Subcutaneous abdominal adipose tissue (tissue), 5 donors: ENCODE results near the gene LAMA1.
A peak's percentile ranks its signal among the peaks of the same experiment; 100 is the strongest.

Experiments used
- H3K27ac ChIP-seq: one replicate; pipeline ENCODE4 v1.7.0; 2013; ENCODE audit warnings: low read depth, mild to moderate bottlenecking, inconsistent platforms, low read length, moderate library complexity
- H3K27me3 ChIP-seq, 5 donors: one replicate each; pipeline ENCODE4 v1.7.0; 2013; ENCODE audit warnings: low read length in 5 of 5, inconsistent platforms in 1 of 5; ENCODE audit not compliant: control insufficient read depth in 5 of 5, insufficient read depth in 4 of 5
- H3K36me3 ChIP-seq, 5 donors: one replicate each; pipeline ENCODE4 v1.7.0; 2013; ENCODE audit warnings: low read length in 5 of 5; ENCODE audit not compliant: control insufficient read depth in 5 of 5, insufficient read depth in 5 of 5
- H3K4me1 ChIP-seq, 5 donors: one replicate each; pipeline ENCODE4 v1.7.0; 2013; ENCODE audit warnings: low read length in 5 of 5, mild to moderate bottlenecking in 3 of 5, moderate library complexity in 1 of 5; ENCODE audit not compliant: control insufficient read depth in 5 of 5, insufficient read depth in 5 of 5
- H3K4me3 ChIP-seq, 5 donors: one replicate each; pipeline ENCODE4 v1.7.0; 2013; ENCODE audit warnings: low read length in 5 of 5, low read depth in 1 of 5
- H3K9ac ChIP-seq, 5 donors: one replicate each; pipeline ENCODE4 v1.7.0; 2013; ENCODE audit warnings: low read length in 5 of 5, mild to moderate bottlenecking in 4 of 5, moderate library complexity in 3 of 5
- H3K9me3 ChIP-seq, 5 donors: one replicate each; pipeline ENCODE4 v1.7.0; 2013; ENCODE audit warnings: low read length in 5 of 5; ENCODE audit not compliant: control insufficient read depth in 5 of 5
- donor health status: healthy.
- donor health status: healthy.
- donor health status: healthy.
- donor health status: healthy.
- donor health status: healthy.

Gene LAMA1

GRCh38 chr18:7025194-7025593, 92.4 kb downstream of the LAMA1 start:
- no peaks in the 10 kb centered on the region for H3K4me1 ChIP-seq
- no peaks in the 10 kb centered on the region for H3K36me3 ChIP-seq
- peaks cover 0 to 4% (median 2%) of the 10 kb centered on the region in 5 donors for H3K27me3 ChIP-seq
- no peak overlapping the region for H3K9ac ChIP-seq
- no peak overlapping the region for H3K27ac ChIP-seq
- H3K9me3 ChIP-seq, result no peaks in the 10 kb centered on the region
- H3K4me3 ChIP-seq, result no peak overlapping the region

- H3K9me3 ChIP-seq, result no peaks in the 10 kb centered on the region
- no peak overlapping the region for H3K4me3 ChIP-seq
- no peak overlapping the region for H3K27ac ChIP-seq
- H3K9ac ChIP-seq, result no peak overlapping the region
- no peaks in the 10 kb centered on the region for H3K36me3 ChIP-seq
- H3K27me3 ChIP-seq, result peaks cover 0 to 4% (median 2%) of the 10 kb centered on the region in 5 donors
- no peaks in the 10 kb centered on the region for H3K4me1 ChIP-seq
Measured at GRCh38 chr18:7023581-7023980, 94.0 kb downstream of the LAMA1 start.

GRCh38 chr18:7023063-7023580, 94.5 kb downstream of the LAMA1 start:
- Histone ChIP-seq H3K4me3 (no peak overlapping the region), H3K36me3 (no peaks in the 10 kb centered on the region), H3K4me1 (no peaks in the 10 kb centered on the region), H3K27me3 (peaks cover 0 to 4% (median 2%) of the 10 kb centered on the region in 5 donors), H3K9ac (no peak overlapping the region), H3K27ac (no peak overlapping the region), H3K9me3 (no peaks in the 10 kb centered on the region)

GRCh38 chr18:7021994-7022840, 95.4 kb downstream of the LAMA1 start:
- Histone ChIP-seq H3K36me3 (no peaks in the 10 kb centered on the region), H3K4me3 (no peak overlapping the region), H3K9ac (no peak overlapping the region), H3K4me1 (no peaks in the 10 kb centered on the region), H3K9me3 (no peaks in the 10 kb centered on the region), H3K27me3 (peaks cover 0 to 4% (median 2%) of the 10 kb centered on the region in 5 donors), H3K27ac (no peak overlapping the region)

GRCh38 chr18:7020995-7021777, 96.4 kb downstream of the LAMA1 start:
- Histone ChIP-seq H3K9me3 (no peaks in the 10 kb centered on the region), H3K27ac (no peak overlapping the region), H3K27me3 (peaks cover 0 to 4% (median 2%) of the 10 kb centered on the region in 5 donors), H3K4me1 (no peaks in the 10 kb centered on the region), H3K9ac (no peak overlapping the region), H3K36me3 (no peaks in the 10 kb centered on the region), H3K4me3 (no peak overlapping the region)

- Histone ChIP-seq H3K9ac (no peak overlapping the region), H3K27ac (no peak overlapping the region), H3K4me3 (no peak overlapping the region), H3K9me3 (no peaks in the 10 kb centered on the region), H3K27me3 (no peaks in the 10 kb centered on the region), H3K4me1 (no peaks in the 10 kb centered on the region), H3K36me3 (no peaks in the 10 kb centered on the region)
Measured at GRCh38 chr18:7017013-7017412, 100.6 kb downstream of the LAMA1 start.

GRCh38 chr18:7011142-7011541, 106.5 kb downstream of the LAMA1 start:
- Histone ChIP-seq H3K4me3 (peak overlapping the region in 1 of 5 donors; percentile 42), H3K36me3 (no peaks in the 10 kb centered on the region), H3K9ac (no peak overlapping the region), H3K9me3 (no peaks in the 10 kb centered on the region), H3K27me3 (no peaks in the 10 kb centered on the region), H3K4me1 (peaks cover 0 to 4% (median 0%) of the 10 kb centered on the region in 5 donors), H3K27ac (no peak overlapping the region)

GRCh38 chr18:7004009-7004408, 113.6 kb downstream of the LAMA1 start:
- Histone ChIP-seq H3K4me3 (no peak overlapping the region), H3K27ac (no peak overlapping the region), H3K9ac (no peak overlapping the region), H3K9me3 (no peaks in the 10 kb centered on the region), H3K4me1 (peaks cover 0 to 8% (median 5%) of the 10 kb centered on the region in 5 donors), H3K36me3 (no peaks in the 10 kb centered on the region), H3K27me3 (no peaks in the 10 kb centered on the region)

- no peaks in the 10 kb centered on the region for H3K27me3 ChIP-seq
- H3K4me1 ChIP-seq, result peaks cover 0 to 20% (median 11%) of the 10 kb centered on the region in 5 donors
- H3K4me3 ChIP-seq, result no peak overlapping the region
- H3K9me3 ChIP-seq, result no peaks in the 10 kb centered on the region
- H3K9ac ChIP-seq, result no peak overlapping the region
- no peak overlapping the region for H3K27ac ChIP-seq
- no peaks in the 10 kb centered on the region for H3K36me3 ChIP-seq
Measured at GRCh38 chr18:7002107-7002506, 115.5 kb downstream of the LAMA1 start.
